Sigmoid colon (tissue), 4 donors: ENCODE data around the gene PHF19.

ENCODE experiments used
- EP300 ChIP-seq, 4 donors: sonication (generic); formaldehyde crosslinking; IDR thresholded peaks; one replicate each; pipeline ENCODE4 v1.6.1; 2017; ENCODE audit warnings: antibody characterized with exemption in 4 of 4
- POLR2A ChIP-seq, 2 donors: fragments of 450-650 bp; IDR thresholded peaks; one replicate each; pipeline ENCODE4 v1.6.1; 2016; ENCODE audit warnings: antibody characterized with exemption in 2 of 2, mild to moderate bottlenecking in 2 of 2, moderate library complexity in 2 of 2
- TF ChIP-seq, protein P1 (sequence below), 4 experiments: fragments of 450-650 bp in 3 of 4; fragments of 200-600 bp in 1 of 4; IDR thresholded peaks; one replicate each; pipeline ENCODE4 v1.5.1; 2016 to 2019; ENCODE audit warnings: antibody characterized with exemption in 4 of 4, mild to moderate bottlenecking in 3 of 4, moderate library complexity in 2 of 4

DNA sequence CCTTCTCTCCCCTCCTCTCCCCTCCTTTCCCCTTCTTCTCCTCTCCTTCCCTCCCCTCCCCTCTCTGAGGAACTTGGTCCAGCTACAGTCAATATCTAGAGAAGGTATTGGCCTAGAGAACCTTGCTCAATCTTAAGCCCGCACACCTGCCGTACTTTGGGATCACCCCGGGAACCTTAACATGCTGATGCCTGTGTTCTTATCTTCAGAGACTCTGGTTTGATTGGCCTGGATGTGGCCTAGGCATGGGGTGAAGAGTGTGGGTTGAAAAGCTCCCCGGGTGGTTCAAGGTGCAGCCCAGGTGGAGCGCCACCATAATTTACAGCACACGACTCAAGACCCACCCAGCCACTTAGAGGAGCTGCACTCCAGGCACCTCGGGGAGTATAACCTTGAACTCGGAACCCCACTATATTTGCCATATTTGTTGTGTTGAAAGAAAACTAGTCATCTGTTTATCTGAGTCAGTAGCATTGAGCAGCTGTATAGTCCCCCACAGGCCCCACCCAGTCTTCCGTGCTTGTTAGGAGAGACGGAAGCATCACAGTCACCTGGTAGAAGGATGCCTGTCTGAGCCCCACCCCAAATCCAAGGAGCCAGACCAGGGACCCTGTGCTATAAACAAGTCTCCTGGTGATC lies 14.4 kb upstream of the PHF19 start:
- TF ChIP-seq, protein P1, sequence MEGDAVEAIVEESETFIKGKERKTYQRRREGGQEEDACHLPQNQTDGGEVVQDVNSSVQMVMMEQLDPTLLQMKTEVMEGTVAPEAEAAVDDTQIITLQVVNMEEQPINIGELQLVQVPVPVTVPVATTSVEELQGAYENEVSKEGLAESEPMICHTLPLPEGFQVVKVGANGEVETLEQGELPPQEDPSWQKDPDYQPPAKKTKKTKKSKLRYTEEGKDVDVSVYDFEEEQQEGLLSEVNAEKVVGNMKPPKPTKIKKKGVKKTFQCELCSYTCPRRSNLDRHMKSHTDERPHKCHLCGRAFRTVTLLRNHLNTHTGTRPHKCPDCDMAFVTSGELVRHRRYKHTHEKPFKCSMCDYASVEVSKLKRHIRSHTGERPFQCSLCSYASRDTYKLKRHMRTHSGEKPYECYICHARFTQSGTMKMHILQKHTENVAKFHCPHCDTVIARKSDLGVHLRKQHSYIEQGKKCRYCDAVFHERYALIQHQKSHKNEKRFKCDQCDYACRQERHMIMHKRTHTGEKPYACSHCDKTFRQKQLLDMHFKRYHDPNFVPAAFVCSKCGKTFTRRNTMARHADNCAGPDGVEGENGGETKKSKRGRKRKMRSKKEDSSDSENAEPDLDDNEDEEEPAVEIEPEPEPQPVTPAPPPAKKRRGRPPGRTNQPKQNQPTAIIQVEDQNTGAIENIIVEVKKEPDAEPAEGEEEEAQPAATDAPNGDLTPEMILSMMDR (IDR thresholded peaks at IDR 0.05) = no peak
- TF ChIP-seq POLR2A (IDR thresholded peaks at IDR 0.05) = no peak
- TF ChIP-seq EP300 (IDR thresholded peaks at IDR 0.05) = no peak
